Measurements from ENCODE around the gene KCTD1.

DNA sequence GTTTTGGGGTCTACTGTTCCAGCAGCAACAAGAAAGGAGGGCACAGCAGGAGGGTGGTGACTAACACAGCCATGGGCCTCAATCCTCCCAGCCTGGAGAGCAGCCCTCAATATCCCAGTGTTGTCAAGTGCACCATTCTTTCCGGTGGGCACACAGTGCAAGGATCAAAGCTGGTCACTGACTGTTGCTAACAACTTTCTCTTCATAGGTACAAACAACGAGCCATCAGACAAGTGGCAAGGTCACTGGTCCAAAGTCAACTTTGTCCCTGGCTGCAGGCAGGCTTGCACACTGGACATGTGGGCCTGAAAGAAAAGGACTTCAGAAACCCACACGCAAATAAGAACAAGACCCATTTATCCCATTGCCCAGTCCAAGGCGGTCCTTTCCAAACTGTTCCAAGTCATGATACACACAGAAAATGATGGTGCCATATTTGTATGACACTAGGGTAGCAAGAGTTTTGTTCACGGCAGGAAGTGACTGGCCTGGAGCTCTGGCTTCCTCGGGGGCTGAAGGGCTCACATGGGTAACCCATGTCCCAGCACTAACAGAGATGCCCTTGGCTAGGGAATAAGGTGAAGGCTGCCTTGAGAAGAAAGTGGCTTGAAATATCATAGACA lies 57.0 kb downstream of the KCTD1 start:
- TF ChIP-seq, protein P1, sequence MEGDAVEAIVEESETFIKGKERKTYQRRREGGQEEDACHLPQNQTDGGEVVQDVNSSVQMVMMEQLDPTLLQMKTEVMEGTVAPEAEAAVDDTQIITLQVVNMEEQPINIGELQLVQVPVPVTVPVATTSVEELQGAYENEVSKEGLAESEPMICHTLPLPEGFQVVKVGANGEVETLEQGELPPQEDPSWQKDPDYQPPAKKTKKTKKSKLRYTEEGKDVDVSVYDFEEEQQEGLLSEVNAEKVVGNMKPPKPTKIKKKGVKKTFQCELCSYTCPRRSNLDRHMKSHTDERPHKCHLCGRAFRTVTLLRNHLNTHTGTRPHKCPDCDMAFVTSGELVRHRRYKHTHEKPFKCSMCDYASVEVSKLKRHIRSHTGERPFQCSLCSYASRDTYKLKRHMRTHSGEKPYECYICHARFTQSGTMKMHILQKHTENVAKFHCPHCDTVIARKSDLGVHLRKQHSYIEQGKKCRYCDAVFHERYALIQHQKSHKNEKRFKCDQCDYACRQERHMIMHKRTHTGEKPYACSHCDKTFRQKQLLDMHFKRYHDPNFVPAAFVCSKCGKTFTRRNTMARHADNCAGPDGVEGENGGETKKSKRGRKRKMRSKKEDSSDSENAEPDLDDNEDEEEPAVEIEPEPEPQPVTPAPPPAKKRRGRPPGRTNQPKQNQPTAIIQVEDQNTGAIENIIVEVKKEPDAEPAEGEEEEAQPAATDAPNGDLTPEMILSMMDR (conservative IDR thresholded peaks at IDR 0.05; ENCODE audit: low read depth, low read length): no peak
- TF ChIP-seq POLR2A (IDR thresholded peaks at IDR 0.05; ENCODE audit: low read depth, low read length) (no peak), FOS (IDR thresholded peaks at IDR 0.05; ENCODE audit: low read depth, low read length) (no peak), MAFK (IDR thresholded peaks at IDR 0.05; ENCODE audit: low read depth, low read length) (no peak), MXI1 (IDR thresholded peaks at IDR 0.05; ENCODE audit: borderline replicate concordance, low read depth, low read length) (no peak)
